ENCODE data around the gene LGI4.

The LGI4 gene

GRCh38 chr19:35120898-35121297 lies 14.0 kb downstream of the LGI4 start:
- H4K8ac ChIP-seq (ENCODE audit: low read depth, low read length) = no peak overlapping the region
- no peak overlapping the region for H4K91ac ChIP-seq (ENCODE audit: low read depth, low read length, poor library complexity)
- no peaks in the 10 kb centered on the region for H3K9me3 ChIP-seq (replicated peaks in 1 of 2; ENCODE audit: control insufficient read depth in 2 of 2, insufficient read depth in 1 of 2, low read depth in 1 of 2, low read length in 2 of 2)
- DNase-seq (ENCODE audit: low spot score) = no peak
- no peaks in the 10 kb centered on the region for H3K79me1 ChIP-seq (ENCODE audit: low read depth, low read length)
- no peak overlapping the region for H3K9ac ChIP-seq (ENCODE audit: low read depth, low read length, poor library complexity)
- H3K4me2 ChIP-seq (ENCODE audit: insufficient read depth, low read length, poor library complexity, severe bottlenecking) = no peak overlapping the region
- peaks cover 0 to 39% (median 0%) of the 10 kb centered on the region in 3 experiments for H3K27me3 ChIP-seq (ENCODE audit: control insufficient read depth in 3 of 3, insufficient read depth in 3 of 3, low read depth in 1 of 3, low read length in 3 of 3)
- no peak overlapping the region for H2BK12ac ChIP-seq (ENCODE audit: low read length)
- H2AK5ac ChIP-seq (ENCODE audit: low read depth, low read length) = no peak overlapping the region
- H3K27ac ChIP-seq (replicated peaks; ENCODE audit: low read length) = no peak overlapping the region
- H3K4ac ChIP-seq (ENCODE audit: low read length) = no peak overlapping the region
- no peak overlapping the region for H3K23ac ChIP-seq (ENCODE audit: low read depth, low read length, poor library complexity)
- WGBS, 2 donors (ENCODE audit: extremely low coverage in 2 of 2, insufficient read length in 2 of 2, insufficient replicate concordance in 1 of 2) = no CpG with 5 or more reads among the region's 7 CpGs
- peaks cover 5 to 15% of the 10 kb centered on the region in 2 donors for H3K4me1 ChIP-seq (ENCODE audit: control insufficient read depth in 2 of 2, insufficient read depth in 1 of 2, low read depth in 1 of 2, low read length in 2 of 2)
- no peak overlapping the region for H3K4me3 ChIP-seq (ENCODE audit: low read length in 2 of 2)
- H3K36me3 ChIP-seq (replicated peaks in 1 of 2; ENCODE audit: control insufficient read depth in 2 of 2, insufficient read depth in 2 of 2, low read length in 2 of 2) = no peaks in the 10 kb centered on the region
- peak overlapping the region; percentile 35 for H2BK15ac ChIP-seq (ENCODE audit: low read length)
- no peak overlapping the region for H3K14ac ChIP-seq (ENCODE audit: low read length)
- H3K18ac ChIP-seq (ENCODE audit: low read length) = no peak overlapping the region
- H2AFZ ChIP-seq (ENCODE audit: low read length) = no peak overlapping the region
- H2BK120ac ChIP-seq (ENCODE audit: low read depth, low read length) = no peak overlapping the region
- H2BK5ac ChIP-seq (ENCODE audit: low read length) = no peak overlapping the region

DNA sequence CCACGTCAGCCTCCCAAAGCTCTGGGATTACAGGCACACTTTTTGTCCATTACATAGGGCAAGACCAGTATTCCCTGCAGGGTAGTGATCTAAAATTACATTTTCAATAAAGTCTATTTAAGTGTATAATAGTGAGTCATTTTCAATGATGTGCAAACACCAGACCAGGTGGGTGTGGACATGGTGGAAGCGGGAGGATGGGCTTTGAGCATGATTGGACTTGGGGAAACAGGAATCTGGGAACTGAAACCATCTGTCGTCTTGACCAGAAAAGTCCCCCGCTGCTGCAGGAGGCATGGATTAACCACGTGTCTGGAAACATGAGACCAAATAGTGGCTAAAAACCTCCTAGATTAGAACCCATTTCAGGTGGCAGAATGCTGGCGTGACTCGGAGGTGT lies 14.4 kb downstream of the LGI4 start:
- no peak overlapping the region for H3K18ac ChIP-seq (ENCODE audit: low read length)
- WGBS, 2 donors (ENCODE audit: extremely low coverage in 2 of 2, insufficient read length in 2 of 2, insufficient replicate concordance in 1 of 2) = no CpG with 5 or more reads among the region's 7 CpGs
- no peak overlapping the region for H3K27ac ChIP-seq (replicated peaks; ENCODE audit: low read length)
- no peak overlapping the region for H3K4me2 ChIP-seq (ENCODE audit: insufficient read depth, low read length, poor library complexity, severe bottlenecking)
- no peak overlapping the region for H2BK120ac ChIP-seq (ENCODE audit: low read depth, low read length)
- peaks cover 5 to 16% of the 10 kb centered on the region in 2 donors for H3K4me1 ChIP-seq (ENCODE audit: control insufficient read depth in 2 of 2, insufficient read depth in 1 of 2, low read depth in 1 of 2, low read length in 2 of 2)
- no peak overlapping the region for H3K9ac ChIP-seq (ENCODE audit: low read depth, low read length, poor library complexity)
- H3K9me3 ChIP-seq (replicated peaks in 1 of 2; ENCODE audit: control insufficient read depth in 2 of 2, insufficient read depth in 1 of 2, low read depth in 1 of 2, low read length in 2 of 2) = no peaks in the 10 kb centered on the region
- H4K8ac ChIP-seq (ENCODE audit: low read depth, low read length) = no peak overlapping the region
- no peak overlapping the region for H3K23ac ChIP-seq (ENCODE audit: low read depth, low read length, poor library complexity)
- no peak overlapping the region for H4K91ac ChIP-seq (ENCODE audit: low read depth, low read length, poor library complexity)
- no peak overlapping the region for H2AK5ac ChIP-seq (ENCODE audit: low read depth, low read length)
- H3K4me3 ChIP-seq (ENCODE audit: low read length in 2 of 2) = no peak overlapping the region
- no peak for DNase-seq (ENCODE audit: low spot score)
- peaks cover 0 to 39% (median 0%) of the 10 kb centered on the region in 3 experiments for H3K27me3 ChIP-seq (ENCODE audit: control insufficient read depth in 3 of 3, insufficient read depth in 3 of 3, low read depth in 1 of 3, low read length in 3 of 3)
- no peaks in the 10 kb centered on the region for H3K79me1 ChIP-seq (ENCODE audit: low read depth, low read length)
- H3K36me3 ChIP-seq (replicated peaks in 1 of 2; ENCODE audit: control insufficient read depth in 2 of 2, insufficient read depth in 2 of 2, low read length in 2 of 2) = no peaks in the 10 kb centered on the region
- no peak overlapping the region for H2BK12ac ChIP-seq (ENCODE audit: low read length)
- peak overlapping the region; percentile 35 for H2BK15ac ChIP-seq (ENCODE audit: low read length)
- no peak overlapping the region for H2AFZ ChIP-seq (ENCODE audit: low read length)
- no peak overlapping the region for H3K14ac ChIP-seq (ENCODE audit: low read length)
- no peak overlapping the region for H3K4ac ChIP-seq (ENCODE audit: low read length)
- H2BK5ac ChIP-seq (ENCODE audit: low read length) = no peak overlapping the region

GRCh38 chr19:35119578-35120155 lies 15.2 kb downstream of the LGI4 start:
- Histone ChIP-seq H3K18ac (ENCODE audit: low read length) (no peak overlapping the region), H3K36me3 (replicated peaks in 1 of 2; ENCODE audit: control insufficient read depth in 2 of 2, insufficient read depth in 2 of 2, low read length in 2 of 2) (no peaks in the 10 kb centered on the region), H3K27me3 (ENCODE audit: control insufficient read depth in 3 of 3, insufficient read depth in 3 of 3, low read depth in 1 of 3, low read length in 3 of 3) (peaks cover 0 to 39% (median 0%) of the 10 kb centered on the region in 3 experiments), H3K4ac (ENCODE audit: low read length) (no peak overlapping the region), H2AK5ac (ENCODE audit: low read depth, low read length) (no peak overlapping the region), H3K4me1 (ENCODE audit: control insufficient read depth in 2 of 2, insufficient read depth in 1 of 2, low read depth in 1 of 2, low read length in 2 of 2) (peaks cover 5 to 23% of the 10 kb centered on the region in 2 donors), H3K9me3 (replicated peaks in 1 of 2; ENCODE audit: control insufficient read depth in 2 of 2, insufficient read depth in 1 of 2, low read depth in 1 of 2, low read length in 2 of 2) (no peaks in the 10 kb centered on the region), H2BK120ac (ENCODE audit: low read depth, low read length) (no peak overlapping the region), H3K23ac (ENCODE audit: low read depth, low read length, poor library complexity) (no peak overlapping the region), H3K79me1 (ENCODE audit: low read depth, low read length) (no peaks in the 10 kb centered on the region), H2BK5ac (ENCODE audit: low read length) (no peak overlapping the region), H4K8ac (ENCODE audit: low read depth, low read length) (no peak overlapping the region), H3K4me3 (ENCODE audit: low read length in 2 of 2) (no peak overlapping the region), H3K14ac (ENCODE audit: low read length) (no peak overlapping the region), H4K91ac (ENCODE audit: low read depth, low read length, poor library complexity) (no peak overlapping the region), H3K4me2 (ENCODE audit: insufficient read depth, low read length, poor library complexity, severe bottlenecking) (no peak overlapping the region), H3K9ac (ENCODE audit: low read depth, low read length, poor library complexity) (no peak overlapping the region), H2BK12ac (ENCODE audit: low read length) (no peak overlapping the region), H3K27ac (replicated peaks; ENCODE audit: low read length) (no peak overlapping the region), H2AFZ (ENCODE audit: low read length) (no peak overlapping the region), H2BK15ac (ENCODE audit: low read length) (no peak overlapping the region)
- no peak for DNase-seq (ENCODE audit: low spot score)
- no CpG with 5 or more reads among the region's 9 CpGs for WGBS, 2 donors (ENCODE audit: extremely low coverage in 2 of 2, insufficient read length in 2 of 2, insufficient replicate concordance in 1 of 2)

GRCh38 chr19:35119091-35119490 lies 15.8 kb downstream of the LGI4 start:
- no peak overlapping the region for H2BK15ac ChIP-seq (ENCODE audit: low read length)
- no peak overlapping the region for H4K8ac ChIP-seq (ENCODE audit: low read depth, low read length)
- no peak overlapping the region for H4K91ac ChIP-seq (ENCODE audit: low read depth, low read length, poor library complexity)
- H3K4me1 ChIP-seq (ENCODE audit: control insufficient read depth in 2 of 2, insufficient read depth in 1 of 2, low read depth in 1 of 2, low read length in 2 of 2) = peaks cover 5 to 22% of the 10 kb centered on the region in 2 donors
- H2AFZ ChIP-seq (ENCODE audit: low read length) = no peak overlapping the region
- H3K23ac ChIP-seq (ENCODE audit: low read depth, low read length, poor library complexity) = no peak overlapping the region
- no peaks in the 10 kb centered on the region for H3K79me1 ChIP-seq (ENCODE audit: low read depth, low read length)
- no peaks in the 10 kb centered on the region for H3K9me3 ChIP-seq (replicated peaks in 1 of 2; ENCODE audit: control insufficient read depth in 2 of 2, insufficient read depth in 1 of 2, low read depth in 1 of 2, low read length in 2 of 2)
- H3K18ac ChIP-seq (ENCODE audit: low read length) = no peak overlapping the region
- no peak overlapping the region for H3K4me2 ChIP-seq (ENCODE audit: insufficient read depth, low read length, poor library complexity, severe bottlenecking)
- H3K9ac ChIP-seq (ENCODE audit: low read depth, low read length, poor library complexity) = peak overlapping the region; percentile 53
- no peak overlapping the region for H3K14ac ChIP-seq (ENCODE audit: low read length)
- no peaks in the 10 kb centered on the region for H3K36me3 ChIP-seq (replicated peaks in 1 of 2; ENCODE audit: control insufficient read depth in 2 of 2, insufficient read depth in 2 of 2, low read length in 2 of 2)
- no peak overlapping the region for H3K4ac ChIP-seq (ENCODE audit: low read length)
- H2AK5ac ChIP-seq (ENCODE audit: low read depth, low read length) = peak overlapping the region; percentile 47
- H3K27ac ChIP-seq (replicated peaks; ENCODE audit: low read length) = no peak overlapping the region
- WGBS, 2 donors (ENCODE audit: extremely low coverage in 2 of 2, insufficient read length in 2 of 2, insufficient replicate concordance in 1 of 2) = no CpG with 5 or more reads among the region's 14 CpGs
- H2BK5ac ChIP-seq (ENCODE audit: low read length) = no peak overlapping the region
- no peak overlapping the region for H2BK120ac ChIP-seq (ENCODE audit: low read depth, low read length)
- no peak overlapping the region for H3K4me3 ChIP-seq (ENCODE audit: low read length in 2 of 2)
- H3K27me3 ChIP-seq (ENCODE audit: control insufficient read depth in 3 of 3, insufficient read depth in 3 of 3, low read depth in 1 of 3, low read length in 3 of 3) = peaks cover 0 to 39% (median 0%) of the 10 kb centered on the region in 3 experiments
- no peak for DNase-seq (ENCODE audit: low spot score)
- no peak overlapping the region for H2BK12ac ChIP-seq (ENCODE audit: low read length)
